GM19468 (cell line): Measurements from ENCODE around the gene DGKB.

Experiments
- ATAC-seq: cut with Tn5 transposase; IDR thresholded peaks from one replicate; pipeline ENCODE4 v1.9.1; 2021; ENCODE audit warnings: mild to moderate bottlenecking, moderate library complexity, moderate number of reproducible peaks; ENCODE audit not compliant: unreplicated experiment; ENCODE audit errors: extremely low read depth

DGKB gene

DNA sequence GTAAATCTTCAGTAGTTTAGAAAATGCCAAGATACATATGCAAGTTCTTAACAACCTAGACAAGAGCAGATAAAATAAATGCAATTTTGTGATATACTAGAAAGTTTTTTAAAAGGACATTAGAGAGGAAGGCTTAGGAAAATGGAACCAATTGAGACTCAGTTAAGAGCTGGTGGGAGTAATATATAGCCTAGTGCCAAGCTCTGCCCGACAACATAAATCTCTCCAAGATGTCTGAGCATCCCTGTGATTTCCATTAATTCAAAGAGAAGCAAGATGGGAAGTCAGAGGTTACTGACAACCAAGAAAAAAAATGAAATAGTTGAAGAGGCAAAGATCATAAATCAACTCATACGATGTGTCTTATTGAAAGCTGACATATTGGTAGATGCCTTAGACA, 74.5 kb downstream of the DGKB start:
- ATAC-seq: no peak

DNA sequence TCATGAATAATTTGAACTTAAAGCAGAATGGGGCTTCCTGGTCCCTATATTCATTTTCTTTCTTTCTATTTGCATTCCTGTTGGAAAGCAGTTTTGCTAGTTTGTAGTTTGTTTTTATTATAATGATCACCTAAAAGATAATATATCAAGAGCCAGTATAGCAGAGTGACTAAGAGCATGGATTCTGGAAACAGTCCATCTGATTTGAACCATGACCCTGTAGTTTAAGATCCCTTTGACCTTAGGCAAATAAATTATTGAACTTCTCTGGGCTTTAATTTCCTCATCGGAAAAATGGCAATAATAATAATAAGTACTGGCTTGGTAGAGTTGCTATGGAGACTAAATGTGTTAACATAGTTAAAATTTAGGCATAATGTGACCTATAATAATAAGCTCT, 76.1 kb downstream of the DGKB start:
- no peak for ATAC-seq

DNA sequence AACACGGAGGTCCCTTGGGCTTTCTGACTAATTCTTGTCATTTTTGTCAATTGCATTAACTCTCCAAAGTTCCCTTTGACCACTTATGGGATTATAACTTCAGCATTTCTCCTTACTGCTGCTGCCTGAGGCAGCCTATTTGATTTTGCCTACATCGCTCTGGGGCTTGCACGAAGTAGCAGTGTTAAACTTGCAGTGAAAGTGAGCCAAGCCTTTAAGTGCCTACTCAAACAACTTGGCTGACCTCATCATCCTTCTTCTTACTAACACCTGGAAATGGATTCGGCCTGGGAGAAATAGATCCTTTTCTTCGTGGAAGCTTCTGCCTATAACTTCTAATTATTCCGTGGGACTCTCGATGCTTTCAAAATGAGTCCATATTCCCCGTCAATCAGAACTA, 76.6 kb downstream of the DGKB start:
- no peak for ATAC-seq

DNA sequence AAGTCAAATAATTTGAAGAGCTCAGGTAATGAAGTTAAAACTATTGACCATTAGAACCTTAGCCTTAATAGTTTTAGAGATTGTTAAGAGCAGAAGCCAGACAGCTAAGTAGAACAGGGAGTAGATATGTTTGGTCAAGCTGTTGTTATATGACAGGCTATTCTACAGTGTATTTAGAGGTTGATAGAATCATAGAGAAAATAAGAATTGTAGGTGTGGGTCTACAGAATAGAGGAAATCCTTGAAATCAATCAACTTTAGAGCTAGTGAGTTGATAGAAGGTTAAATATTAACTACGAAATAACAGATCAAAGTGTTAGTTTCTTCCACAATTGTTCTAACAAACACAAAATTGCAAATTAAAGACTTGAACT, 80.1 kb downstream of the DGKB start:
- ATAC-seq: no peak

DNA sequence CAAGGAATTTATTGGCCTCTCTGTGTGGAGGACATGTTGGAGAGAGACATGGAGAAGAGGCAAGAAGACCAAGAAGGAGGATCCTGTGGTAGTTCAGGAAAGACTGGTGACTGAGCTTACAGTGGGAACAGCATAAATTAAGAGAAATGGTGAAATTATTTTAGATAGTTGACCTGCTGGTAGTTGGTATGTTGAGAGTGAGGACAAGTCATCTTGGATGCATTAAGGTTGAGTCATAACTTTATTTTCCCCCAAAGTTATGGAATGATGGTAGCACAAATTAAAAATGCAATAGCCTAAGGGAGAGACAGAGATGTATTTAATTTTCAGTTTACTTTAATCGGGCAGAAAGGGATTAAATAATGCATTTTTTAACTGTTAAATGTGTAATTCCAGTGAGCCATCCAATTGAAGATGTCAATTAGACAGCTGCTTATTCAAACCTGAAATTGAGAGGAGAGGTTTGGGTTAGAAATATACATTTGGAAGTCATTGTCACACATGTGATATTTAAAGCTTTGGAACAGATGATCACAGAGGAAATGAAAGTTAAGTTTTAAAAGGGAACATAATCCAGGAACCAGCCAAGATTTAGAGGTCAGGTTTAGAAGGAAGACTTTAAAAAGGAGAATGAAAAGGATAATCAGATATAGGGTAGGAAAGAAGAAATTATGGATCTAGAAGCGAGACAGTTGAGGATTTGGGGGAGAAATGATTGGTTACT, 80.6 kb downstream of the DGKB start:
- no peak for ATAC-seq

DNA sequence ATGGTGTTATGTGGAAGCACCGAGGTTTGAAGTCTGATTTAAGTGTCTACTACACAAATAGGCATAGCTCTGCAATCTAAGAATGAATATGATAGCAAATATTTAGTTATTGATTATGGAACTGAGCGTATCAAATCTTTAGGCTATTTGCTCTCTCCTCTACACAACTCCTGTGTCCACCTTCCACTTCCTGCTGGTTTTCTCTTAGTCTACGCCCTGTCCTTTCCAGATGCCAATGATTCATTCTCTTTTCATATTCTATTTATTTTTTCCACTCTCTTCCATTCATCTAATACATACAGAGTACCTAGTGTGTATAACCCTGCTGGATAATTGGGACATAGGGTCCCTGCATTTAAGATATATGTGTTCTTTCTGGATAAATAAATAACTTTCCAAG, 83.7 kb downstream of the DGKB start:
- ATAC-seq: no peak

DNA sequence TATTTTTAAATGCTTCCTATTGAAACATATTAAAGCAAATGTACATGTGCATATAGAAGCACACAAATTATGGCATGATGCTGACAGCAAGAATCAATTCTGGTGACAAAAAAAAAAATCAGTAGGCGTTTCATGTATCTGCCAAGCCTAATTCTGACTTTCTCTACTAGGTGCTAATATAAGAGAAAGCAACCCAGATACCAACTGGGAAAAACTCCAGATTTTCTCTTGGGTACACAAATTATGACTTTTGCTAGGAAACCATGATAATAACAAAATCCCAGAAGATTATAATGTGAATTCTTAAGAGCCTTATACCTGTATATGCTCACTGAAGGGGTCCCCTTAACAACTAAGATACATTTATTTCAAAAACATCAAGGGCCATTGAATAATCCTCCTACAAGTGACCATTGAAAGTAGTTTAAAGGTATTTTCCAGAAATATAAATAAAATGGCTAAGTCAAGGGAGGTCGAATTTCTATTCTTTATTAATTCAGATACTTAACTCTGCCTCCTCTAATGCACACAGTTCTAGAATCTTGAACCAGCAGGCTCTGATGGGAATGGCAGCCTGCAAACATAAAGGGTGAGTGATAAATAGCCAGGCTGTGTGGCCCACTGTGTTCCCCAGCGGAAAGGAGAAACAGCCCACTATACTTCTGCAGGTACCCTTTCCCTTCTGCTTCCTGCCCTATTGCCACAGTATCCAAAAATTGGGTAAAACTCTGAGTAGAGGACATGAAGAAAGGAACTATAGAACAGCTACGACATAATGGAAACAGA, 84.5 kb downstream of the DGKB start:
- no peak for ATAC-seq

DNA sequence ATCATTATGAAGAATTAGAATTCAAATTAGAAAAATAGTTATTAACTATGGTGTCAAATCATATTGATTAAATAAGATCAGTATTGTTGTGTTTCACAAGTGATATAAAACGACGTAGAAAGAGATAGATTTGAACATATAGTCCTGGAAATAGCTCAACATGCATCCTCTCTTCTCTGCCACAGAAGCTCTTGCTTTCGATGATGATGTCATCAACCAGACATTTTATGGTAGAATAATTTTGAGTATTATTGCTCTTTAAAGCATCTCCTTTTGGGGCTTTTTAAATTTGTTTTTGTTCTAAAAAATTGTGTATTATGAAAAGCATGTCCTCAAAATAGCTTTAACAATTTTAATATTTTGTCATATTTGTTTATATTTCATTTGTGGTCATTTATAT, 95.0 kb downstream of the DGKB start:
- ATAC-seq: no peak

DNA sequence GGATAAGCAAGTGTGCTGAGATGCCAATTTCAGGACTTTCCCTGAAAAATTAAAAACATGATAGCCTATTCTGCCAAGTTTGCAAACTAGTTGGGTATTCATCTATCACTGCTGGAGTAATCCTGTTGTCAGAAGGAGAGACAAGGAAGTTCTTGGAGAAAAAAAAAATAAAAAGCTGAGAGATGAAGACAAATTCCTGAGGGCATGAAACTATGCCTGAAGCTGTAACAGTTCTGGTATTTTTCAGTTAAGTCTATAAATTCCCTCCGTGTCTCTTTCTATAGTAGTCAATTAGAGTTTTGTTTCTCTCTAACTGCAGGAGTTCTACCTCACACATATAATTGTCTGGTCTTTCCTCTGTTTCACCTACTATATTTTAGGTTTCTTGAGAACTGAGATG, 95.7 kb downstream of the DGKB start:
- ATAC-seq: no peak

DNA sequence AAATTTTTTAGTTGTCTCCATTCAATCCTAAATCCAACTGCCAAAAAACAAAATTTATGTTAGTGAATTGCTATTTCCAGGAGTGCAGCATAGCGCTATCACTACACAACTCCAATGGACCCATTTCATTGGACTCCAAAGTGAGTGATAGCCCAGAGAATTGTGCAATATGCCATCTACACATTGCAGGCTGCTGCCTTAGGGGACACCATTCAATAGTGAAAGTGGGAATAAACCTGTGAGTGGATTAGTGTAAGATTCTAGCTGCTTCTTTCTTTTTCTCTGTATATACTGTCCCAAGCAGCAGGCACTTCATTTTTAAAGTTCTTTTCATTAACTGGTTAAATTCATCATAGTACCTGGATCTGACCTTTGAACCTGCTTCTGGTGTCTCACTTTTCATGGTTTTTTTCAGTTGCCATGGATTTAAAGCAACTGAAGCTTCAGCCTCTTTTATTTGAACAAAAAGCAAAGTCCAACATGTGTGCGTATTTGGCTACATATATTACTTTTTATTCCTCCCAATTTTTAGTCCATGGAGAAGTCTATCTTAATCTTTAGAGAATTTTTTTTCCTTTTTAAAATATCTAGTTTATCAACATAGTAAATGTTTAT, 97.3 kb downstream of the DGKB start:
- ATAC-seq: no peak

DNA sequence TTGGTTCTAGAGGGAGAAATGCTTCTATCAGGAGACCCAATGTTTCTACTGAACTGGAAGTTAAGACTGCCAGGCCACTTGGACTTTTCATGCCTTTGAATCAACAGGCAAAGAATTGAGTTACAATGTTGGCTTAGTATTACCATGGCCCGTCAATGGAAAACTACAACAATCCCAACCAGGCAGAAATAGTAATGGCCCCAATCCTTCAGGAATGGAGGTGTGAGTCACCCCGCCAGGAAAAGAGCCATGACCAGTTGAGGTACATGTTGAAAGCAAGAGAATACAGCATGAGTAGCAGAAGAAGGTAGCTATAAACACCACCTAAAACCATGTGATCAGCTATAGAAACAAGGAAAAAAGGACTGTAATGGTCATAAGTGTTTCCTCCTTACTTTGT, 101.9 kb downstream of the DGKB start:
- no peak for ATAC-seq

DNA sequence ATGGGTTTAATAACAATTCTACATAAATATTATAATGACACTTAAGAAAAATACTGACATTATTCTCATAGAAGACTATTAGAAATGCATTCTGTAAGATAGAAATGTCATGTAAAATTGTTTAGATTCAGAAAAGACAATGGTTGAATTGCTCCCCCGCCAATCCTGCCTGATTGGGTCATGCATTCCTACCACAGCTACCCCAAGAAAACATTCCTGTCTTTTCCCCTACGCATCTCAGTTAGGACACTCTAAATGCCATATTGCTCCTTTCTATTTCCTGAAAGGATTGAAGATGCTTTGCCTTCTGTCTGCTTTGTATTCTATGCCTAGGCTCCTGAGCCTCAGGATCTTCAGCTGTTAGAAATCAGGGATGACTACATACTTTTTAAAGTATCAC, 109.4 kb downstream of the DGKB start:
- no peak for ATAC-seq

DNA sequence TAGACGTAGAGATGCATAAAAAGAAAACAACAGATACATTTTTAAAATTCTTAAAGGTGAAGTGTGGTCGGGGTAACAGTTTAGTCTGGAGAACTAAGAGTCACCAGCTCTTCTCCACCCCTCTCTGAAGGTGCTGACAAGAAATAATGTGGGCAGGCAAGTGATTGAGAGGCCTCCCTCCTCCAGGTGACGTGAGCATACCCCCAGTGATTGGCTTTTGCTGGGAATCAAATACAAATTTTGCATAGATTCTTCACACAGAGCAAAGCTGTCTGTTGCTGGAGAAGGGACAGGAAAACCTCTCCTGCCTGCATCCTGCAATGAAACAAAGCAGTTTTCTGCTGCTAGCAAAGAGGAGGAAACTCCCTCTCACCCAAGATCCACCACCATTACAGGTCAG, 115.0 kb downstream of the DGKB start:
- no peak for ATAC-seq

DNA sequence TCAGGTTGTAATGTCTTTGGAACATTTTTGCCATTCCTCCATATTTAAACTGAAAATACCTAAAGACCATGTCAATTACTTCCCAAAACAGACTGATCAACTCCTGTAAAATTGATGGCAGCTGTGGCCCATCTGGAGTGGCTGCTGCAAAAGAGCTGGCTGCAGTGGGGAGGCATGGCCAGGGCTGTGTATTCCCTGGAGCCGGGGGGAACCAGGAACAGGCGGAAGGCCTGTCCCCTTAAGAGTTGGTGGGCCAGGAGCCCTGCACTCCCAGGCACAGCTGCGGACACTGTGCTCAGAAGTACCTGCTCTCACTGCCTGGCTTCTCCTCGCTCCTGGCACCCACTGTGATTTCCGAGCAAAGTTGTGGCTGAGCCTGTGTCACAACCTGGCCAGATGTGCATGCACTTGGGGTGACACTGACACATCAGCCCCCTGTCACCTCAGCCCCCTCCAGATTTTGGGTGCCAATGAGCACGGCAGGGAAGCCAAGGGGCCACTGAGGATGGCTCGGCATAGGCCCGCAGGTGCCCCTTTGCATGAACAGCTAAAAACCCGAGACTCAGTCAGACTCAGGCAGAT, 116.1 kb downstream of the DGKB start:
- no peak for ATAC-seq

DNA sequence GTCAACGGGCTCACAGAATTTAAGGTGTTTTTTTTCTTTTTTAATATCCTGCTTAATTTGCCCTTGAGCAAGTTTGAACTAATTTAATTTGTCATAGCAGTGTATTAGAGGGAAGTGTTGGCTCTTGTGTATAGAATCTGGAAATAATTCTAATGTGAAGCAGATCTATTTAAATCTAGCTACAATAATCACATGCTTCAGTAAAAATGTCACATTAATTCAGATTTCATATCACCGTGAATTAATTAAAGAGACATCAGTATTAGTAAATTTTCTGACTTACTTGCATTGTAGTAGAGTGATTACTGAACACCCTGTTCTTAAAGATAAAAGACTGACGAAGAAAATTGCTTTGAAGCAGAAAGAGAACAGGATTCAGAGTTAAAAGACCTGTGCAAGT, 124.7 kb downstream of the DGKB start:
- ATAC-seq: no peak

DNA sequence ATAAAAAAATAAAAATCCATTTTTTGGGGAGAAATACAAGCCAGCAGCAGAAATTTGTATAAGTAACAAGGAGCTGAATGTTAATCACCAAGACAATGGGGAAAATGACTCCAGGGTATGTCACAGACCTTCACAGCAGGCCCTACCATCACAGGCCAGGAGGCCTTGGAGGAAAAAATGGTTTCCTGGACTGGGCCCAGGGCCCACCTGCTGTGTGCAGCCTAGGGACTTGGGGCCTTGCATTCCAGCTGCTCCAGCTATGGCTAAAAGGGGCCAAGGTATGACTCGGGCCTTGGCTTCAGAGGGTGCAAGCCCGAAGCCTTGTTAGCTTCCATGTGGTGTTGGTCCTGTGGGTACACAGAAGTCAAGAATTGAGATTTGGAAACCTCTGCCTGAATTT, 126.3 kb downstream of the DGKB start:
- ATAC-seq: no peak

DNA sequence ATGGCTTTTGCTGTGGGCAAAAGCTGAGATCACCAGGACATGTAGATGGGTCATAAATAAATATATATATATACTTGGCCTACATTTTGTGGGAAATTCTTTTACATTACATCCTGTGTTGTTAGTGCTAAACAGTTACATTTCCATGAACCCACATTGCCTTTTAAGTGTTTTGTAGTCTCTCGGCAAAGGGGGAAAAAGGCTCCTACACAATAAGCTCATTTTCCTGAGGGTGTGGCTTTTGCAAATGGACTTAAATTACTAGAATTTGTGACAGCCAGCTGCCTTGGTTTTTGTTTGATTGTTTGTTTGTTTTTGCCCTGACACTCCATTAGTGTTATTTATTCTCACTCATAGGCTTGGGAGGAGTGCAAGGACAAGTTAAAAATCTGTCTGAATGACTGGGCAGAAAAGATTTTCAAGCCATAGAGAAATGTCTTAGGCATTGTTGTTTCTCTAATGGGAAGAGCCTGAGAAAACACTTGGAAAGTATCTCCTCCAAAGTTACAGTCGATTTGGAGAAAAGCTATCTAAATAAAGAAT, 128.8 kb downstream of the DGKB start:
- no peak for ATAC-seq

DNA sequence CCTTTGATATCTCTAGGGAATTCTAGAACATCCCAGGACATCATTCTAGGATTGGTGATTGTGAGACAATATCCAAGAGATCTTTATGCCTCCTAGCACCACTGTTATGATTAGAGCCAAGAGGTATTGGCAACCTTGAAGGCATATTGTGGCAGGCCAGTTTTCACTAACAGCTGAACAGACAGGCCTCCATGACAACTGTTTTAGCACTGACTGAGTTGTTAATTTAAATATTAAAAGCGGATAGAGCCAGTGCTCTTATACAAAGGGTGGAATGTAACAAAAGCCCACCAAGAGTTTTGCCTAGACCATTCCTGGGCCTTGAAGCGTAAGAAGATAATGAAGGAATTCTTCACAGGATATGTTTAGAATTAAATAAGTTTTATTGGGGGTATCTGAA, 131.9 kb downstream of the DGKB start:
- ATAC-seq: no peak

DNA sequence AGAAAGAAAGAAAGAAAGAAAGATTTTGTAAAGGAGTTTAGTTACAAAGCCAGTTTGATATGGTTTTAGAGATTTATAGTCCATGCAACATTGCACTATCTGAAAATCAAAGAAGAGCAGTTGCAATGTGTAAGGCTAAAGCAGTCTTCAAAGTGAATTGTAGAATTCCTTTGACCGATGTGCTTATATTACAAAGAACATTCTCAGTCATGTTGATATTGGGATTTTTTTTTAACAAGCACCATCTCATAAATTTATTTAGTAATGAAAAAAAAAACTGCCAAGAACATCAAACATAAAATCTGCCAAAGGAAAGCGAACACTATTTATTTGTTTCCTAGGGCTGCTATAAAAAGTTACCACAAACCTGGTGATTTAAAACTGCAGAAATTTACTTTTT, 133.3 kb downstream of the DGKB start:
- ATAC-seq: no peak

DNA sequence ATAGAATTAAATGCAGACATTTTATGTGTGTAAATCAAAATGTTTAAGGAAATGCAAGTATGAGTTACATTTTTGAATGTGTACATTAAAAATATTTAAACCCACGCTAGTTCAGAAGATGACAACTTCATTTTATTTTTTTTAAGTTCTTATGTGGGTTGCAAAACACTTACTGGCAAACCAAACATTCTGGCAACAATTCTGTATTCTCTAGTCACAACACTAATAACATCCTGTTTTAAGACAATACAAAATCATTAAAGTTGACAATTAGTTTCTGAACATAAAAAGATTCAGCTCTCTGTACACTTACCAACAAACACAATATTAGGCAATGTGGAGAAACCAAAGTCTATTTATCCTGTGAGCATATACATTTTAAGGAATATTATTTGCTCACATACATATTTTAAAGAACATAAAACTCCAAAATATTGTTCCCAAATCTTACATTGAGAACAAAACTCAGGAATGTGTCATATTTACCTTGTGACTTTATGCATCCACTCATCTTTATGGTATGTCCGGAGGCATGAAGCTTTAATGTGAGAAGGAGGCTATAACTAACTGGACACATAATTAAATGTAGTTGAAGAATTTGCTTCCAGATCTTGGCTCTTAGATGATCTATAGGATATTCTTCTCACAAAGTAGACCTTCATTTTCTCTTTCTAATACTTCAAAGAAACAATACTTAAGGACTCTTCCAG, 134.7 kb downstream of the DGKB start:
- ATAC-seq: no peak
